Stimulated activated CD8-positive, alpha-beta memory T cell treated with anti-CD3 and anti-CD28 coated beads, Interleukin-2, amount 100 ng/mL, for 1 hour (primary cell): ENCODE measurements around the gene KRT35.

Experiments used
- DNase-seq, 2 donors: peaks; one replicate each; pipeline ENCODE4 v3.0.0-alpha.2; 2020; ENCODE audit warnings: low read depth in 2 of 2

KRT35 gene

DNA sequence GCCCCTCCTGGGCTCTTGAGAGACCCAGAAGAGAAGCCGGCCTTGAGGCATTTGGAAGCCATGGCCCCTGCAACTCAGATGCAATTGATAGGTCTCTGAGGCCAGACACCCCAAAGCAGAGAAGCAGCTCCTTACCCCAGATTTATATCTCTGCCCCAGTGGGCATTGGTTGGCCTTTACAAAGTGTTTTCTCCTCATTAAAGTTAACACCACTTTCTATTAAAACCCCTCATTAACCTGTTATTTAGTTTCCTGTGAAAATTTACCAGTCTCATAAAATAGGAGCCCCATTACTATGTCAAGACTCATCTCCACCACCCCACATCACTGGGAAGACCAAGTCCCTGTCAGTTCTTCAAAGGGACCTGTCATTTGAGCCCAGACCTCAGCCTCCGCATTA lies at the start of gene KRT35:
Gene KRT35, minus strand, starts transcription at position 116 of the 400 bp plus-strand sequence. Its CDS starts 54 bp downstream, at position 62.
- no peak for DNase-seq

DNA sequence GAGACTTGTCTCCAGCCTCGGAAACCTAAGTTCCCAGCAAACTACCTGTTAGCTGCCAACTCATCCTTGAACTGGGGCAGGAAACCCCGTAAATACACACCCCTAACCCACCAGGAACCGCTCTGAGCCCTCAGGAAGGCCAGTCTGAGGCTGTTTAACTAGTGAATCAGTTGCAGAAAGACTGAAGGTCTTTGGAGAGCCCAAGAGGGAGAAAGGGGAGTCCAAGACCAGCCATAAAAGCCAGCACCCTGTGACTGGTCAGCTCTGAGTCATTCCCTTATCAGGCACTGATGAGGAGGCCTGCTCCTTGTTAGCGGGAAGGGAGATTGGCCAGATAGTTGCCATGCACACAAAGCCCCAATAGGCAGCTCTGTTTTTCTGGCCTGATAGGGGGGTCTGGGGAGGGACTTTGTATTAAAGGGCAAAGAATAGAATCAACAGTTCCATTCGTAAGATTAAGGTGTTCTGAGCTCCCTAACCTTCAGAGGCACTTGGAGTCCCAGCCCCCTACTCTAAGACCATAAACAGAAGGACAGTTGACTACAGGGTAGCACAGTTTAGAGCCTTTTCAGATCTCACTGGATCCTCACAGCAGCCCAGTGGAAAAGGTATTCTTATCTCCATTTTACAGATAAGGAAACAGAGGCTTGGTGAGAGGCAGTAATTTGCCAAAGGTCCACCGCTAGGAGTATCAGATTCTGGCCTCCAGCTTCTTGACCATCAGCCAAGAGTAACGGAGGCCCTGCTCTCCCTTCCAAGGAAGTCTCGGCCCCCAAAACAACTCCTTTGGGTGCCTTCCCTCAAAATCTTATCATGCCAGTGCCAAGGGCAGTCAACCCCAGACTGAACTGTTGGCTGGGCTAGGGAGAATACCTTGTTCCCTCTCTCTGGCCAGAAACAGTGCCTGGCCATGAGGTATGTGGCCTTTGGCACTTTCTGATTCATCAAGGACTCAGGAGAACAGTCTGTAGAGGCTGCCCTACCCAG lies 49.4 kb upstream of the KRT35 start:
- no peak for DNase-seq

DNA sequence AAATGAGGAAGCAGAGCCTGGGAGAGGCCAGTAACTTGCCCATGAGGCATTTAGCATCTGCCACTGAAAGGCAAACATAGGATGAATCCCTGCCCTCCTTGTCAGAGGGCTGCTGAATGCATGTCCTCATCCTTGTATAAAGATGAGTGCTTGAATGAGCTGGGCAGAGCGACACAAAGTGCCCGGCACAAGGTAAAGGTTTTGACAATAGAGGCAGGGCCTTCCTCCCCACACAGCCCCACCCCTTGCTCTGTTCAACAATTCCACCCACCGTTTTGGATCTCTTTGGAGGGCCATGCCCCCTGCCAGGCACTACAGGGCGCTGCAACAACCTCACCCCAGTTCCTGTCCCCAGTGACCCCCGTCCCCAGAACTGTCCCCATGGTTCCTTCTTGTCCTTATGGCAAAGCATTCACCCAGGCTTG lies 48.6 kb upstream of the KRT35 start:
- DNase-seq, result no peak

DNA sequence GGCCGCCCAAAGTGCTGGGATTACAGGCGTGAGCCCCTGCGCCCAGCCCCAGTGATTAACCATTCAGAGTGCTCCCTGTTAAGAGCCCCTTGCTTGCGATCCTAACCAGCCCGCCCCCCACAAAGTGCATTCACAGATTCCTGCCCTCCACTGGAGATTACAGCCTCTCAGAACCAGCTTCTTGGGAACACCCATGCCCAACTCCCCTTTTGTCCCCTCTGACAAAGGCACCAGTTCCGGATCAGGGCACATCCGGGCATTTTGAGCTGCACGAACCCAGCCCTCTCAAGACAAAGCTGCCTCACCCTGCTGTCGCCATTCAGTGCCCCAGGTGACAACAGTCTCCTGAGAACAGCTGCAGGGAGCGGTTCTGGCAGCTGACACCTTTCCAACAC lies 48.0 kb upstream of the KRT35 start:
- DNase-seq, result no peak

DNA sequence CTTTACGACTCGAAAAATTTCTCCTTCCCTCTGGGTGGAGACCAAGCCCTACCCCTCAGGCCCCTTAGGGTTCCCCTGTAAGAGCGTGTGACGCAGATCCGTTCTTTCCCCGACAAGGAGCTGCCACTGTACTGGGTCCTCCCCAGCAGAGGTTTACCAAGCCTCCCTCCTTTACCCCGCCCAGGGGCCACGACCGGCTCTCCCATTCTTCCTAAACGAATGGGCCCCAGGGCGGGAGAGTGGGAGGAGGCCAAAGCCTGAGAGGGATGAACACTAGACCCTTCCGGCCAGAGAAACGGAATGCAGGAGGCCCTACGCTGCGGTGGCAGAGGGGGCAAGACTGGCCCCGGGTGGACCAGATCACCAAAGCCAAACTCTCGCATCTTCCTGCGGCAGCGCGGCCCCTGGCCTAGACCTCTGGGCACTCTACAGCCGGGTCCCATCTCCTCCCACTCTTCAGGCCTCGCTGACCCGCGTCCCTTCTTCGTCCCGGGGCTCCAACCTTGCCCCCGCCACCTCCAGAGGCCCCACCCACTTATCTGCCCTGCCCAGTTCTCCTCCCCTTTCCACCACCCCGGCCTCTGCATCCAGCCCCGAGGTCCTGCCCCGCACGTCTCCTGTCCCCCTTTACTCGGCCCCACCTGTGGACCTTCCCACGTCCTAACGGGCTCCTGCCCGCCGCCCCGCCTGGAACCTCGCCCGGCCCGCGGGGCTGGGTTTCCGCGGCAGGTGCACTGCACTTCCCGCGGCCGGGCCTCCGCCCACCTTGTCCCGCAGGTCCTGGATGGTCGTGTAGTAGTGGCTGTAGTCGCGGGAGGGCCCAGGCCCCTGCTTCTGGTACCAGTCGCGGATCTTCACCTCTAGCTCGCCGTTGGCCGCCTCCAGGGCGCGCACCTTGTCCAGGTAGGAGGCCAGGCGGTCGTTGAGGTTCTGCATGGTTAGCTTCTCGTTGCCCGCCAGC lies 46.4 kb upstream of the KRT35 start:
- DNase-seq, result no peak

DNA sequence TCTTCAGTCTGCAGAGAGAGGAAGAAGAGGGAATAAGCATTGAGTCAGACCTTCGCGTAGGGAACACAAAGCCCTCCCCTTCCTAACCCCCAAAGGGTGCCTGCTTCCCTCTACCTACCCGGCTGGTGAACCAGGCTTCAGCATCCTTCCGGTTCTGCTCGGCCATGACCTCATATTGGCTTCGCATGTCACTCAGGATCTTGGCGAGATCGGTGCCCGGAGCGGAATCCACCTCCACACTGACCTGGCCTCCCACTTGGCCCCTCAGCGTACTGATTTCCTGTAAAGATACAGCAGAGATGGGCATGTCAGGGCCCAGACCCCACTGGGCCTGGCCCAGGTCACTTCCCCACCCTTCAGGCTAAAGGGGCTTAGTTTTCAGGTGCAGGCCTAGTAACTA lies 43.3 kb upstream of the KRT35 start:
- DNase-seq, result no peak

DNA sequence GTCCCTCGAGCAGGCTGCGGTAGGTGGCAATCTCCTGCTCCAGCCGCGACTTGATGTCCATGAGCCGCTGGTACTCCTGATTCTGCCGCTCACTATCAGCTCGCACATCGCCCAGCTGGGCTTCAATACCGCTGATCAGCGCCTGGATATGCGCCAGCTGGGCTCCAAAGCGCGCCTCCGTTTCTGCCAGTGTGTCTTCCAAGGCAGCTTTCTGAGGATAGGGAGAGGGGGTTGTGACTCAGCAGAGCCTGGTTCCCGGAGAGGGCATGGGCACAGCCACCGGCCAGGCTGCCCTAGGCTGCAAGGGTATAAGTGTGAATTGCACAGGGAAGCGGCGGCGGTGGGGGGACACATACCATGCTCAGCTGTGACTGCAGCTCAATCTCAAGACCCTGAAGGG lies 42.8 kb upstream of the KRT35 start:
- DNase-seq, result no peak

DNA sequence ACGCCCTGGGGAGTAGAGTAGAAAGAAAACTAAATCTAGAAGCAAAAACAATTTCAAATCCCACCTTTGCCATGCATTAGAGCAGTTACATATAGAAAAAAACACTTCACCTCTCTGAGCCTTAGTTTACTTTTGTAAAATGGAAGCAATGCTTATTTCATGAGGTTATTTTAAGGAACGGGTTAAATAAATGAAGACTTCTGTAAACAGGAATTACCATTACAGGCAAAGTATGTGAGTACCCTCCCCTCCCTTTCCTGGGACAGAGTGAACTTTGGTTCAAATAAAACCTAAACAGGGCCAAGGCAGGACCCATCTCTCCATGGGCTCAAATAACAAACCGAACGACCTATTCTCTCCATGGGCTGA lies 42.3 kb upstream of the KRT35 start:
- DNase-seq, result no peak

DNA sequence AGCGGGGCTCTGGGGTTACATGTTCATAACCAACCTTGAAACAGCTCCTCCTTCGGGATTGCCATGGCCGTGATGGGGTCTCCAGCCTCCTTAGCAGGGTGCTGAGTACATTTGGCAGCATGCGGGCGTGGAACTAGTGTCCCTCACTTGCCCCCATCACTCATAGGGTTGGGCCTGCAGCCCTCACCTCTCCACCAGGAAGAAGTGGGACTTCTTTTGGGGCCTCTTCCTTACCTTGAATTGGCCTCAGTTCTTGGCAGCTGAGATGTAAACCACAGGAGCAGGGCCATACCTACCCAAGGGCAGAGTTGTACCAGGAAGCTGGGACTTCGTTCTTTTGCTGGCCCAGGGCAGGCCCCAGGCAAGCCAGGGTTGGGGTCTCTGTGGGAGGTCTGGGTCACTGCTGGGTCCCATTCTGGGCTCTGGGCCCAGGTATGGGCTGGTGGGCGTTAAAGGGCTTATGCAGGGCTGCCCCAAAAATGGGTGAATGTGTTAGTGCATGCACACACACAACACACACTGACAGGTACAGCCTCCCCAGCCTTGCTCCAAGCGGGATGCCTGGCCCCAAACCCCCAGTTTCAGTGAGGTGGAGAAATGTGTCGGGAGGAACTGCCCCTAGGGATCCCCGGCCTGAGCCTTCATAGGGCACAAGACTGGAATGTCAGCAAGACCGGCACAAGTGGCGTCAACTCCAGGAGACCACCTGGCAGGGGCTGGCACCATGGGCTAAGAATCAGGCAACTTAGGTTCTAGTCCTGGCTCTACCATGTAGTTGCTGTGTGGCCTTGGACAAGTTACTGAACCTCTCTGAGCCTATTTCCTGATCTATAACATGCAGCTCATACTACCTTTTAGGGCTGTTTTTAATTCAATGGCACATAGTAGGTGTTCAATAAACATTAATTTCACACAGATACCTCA lies 41.6 kb upstream of the KRT35 start:
- DNase-seq, result no peak

DNA sequence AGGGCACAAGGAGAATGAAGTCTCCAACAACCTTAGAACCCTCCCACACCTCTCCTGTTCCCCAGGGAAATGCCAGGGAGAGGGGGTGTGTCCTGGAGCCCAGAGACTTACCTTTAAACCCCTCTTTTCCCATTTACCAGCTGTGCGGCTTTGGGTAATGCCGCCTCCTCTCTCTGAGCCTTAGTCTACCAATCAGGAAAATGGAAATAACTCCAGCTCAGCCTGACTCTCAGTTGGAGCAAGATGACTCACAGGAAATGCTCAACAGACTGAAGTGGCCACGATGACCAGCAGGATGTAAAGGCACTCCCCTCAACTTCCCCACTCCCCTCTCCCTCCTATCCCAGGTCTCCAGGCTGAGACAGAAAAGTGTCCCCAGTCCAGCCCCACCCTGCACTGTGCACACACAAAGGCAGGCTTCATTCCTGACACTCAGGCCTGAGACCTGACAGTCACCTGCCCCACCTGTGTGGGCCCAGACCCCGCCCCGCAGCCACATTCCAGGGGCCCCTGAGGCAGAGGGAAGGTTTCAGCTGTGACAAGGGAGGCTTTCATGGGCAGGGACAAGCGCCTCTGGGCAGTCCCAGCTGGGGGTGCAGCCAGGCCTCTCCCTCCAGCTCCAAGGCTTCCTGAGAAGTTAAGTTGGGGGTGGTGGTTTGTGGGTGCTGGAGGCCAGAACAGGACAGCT lies 40.8 kb upstream of the KRT35 start:
- no peak for DNase-seq

DNA sequence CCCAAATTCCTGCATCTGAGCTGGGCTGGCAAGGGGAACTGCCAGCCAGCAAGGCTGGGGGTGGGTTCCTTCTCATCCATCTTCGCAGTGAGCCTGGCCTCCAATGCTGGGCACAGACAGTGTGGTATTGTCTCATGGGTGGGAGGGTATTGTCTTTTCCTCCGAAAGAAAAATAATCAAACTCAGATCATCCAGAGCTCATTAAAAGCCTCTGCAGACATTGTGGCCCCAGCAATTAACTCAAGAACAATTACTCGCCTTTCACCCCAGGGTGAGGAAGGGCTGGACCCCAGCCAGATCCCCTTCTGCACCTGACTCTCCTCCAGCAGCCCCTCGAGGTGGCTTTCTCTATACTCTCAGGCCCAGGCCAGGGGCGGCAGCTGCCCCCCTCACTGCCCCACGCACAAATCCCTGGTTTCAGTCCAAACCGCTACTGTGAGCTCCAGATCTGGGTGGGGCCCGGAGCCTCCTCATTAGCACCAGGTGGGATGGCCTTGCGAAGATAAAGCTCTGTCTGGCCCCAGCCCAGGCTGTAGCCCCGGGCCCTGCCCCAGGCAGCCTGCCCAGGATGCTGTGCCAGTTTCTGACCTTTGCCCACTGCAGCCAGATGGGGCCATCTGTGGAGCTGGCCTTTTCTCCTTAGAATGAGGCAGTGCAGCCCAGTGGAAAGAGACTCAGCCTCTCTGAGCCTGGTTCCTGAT lies 40.0 kb upstream of the KRT35 start:
- DNase-seq, result no peak

DNA sequence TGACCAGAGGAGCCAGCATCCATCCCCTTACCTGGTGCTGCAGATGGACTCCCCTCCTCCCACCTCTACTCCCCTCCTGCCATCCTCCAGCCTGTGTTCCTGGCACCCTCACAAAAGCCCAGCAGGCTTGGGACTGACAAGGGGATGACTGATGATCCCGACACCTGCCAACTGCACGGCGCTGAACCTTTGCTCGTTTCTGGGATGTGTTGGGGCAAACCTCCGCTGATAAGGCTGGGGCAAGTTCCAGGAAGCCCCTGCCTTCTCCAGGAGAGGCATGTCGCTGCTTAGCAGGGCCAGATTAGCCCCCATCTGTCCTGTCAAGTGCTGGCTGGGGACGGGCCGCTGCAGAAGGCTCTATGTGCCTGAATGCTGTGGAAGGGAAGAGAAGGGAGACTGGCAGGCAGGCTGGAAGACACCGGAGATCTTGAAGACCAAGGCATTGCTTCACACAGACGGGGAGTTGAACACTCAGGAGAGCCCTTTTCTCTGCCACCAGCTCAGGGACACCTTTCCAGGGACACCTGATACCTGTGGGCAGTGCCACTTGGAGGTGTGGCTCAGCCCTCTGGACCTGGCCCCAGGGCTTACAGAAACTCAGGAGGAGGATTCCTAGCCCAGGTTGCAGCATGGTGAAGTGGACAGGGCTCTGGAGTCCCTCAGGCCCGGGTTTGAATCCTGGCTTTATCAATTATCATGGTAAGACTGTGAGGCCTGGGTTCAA lies 38.7 kb upstream of the KRT35 start:
- no peak for DNase-seq

DNA sequence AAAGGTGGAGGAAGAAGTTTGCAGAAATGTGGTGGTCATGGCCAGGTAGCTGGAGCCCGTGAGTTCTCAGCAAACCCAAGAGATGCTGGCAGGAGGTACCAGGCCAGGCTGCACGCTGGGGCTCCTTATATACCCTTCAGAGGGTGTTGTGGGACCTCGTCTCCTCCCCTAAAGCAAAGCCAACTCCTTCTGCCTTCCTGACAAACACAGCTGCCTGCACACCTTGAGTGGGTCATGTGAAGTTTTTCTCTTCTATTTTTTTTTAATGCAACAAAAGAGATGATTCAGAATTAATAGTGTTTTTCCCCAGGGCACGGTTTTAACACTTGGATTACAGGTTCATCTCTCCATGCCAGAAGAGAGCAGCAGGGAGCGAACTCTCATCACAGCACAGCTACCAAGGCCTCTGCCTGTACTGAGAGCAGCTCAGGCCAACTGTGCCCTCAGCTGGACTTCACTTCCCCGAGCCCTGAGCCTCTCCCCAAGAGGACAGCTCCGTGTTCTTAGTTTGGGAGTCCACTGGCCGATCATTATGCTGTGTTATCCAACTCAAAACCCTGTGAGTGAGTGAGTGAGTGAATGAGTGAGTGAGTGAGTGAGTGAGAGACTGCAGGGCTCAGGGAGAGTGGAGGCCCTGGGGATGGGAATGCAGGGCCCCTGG lies 38.0 kb upstream of the KRT35 start, which contains the start of gene KRT15:
Gene KRT15, minus strand, starts transcription at position 102 of the 661 bp plus-strand sequence. Its CDS starts 63 bp downstream, at position 39.
- DNase-seq, result no peak

DNA sequence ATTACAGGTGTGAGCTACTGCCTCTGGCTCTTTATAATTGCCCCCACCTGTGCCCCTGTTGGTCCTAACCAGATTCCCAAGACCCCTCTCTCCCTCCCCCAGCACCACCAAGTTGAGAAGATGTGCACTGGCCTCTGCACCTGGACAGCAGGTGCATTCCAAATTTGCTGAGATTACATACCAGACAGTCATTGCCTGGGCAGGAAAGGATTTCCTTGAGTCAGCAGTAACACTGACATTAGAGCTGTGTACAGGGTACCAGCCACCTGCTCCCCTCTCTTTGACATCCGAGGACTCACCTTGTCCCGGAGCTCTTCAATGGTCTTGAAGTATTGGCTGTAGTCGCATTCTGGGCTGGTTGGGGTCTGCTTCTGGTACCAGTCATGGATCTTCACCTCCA lies 37.1 kb upstream of the KRT35 start:
- no peak for DNase-seq

DNA sequence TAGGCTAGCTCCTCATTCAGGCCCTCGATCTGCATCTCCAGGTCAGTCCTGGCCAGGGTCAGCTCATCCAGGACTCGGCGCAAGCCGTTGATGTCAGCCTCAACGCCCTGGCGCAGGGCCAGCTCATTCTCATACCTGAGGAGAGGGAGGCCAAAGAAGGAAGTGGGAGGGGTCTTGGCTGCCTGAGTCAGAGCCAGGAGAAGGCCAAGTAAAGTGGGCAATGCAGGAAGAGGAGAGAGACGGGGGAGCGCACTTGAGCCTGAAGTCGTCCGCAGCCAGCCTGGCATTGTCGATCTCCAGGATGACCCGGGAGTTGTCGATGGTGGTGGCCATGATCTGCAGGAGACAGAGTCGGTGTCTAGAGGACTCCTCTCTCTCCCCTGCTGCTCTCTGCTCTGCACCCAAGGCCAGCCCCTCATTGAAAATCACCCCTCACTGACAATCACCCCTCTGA lies 35.9 kb upstream of the KRT35 start:
- no peak for DNase-seq

DNA sequence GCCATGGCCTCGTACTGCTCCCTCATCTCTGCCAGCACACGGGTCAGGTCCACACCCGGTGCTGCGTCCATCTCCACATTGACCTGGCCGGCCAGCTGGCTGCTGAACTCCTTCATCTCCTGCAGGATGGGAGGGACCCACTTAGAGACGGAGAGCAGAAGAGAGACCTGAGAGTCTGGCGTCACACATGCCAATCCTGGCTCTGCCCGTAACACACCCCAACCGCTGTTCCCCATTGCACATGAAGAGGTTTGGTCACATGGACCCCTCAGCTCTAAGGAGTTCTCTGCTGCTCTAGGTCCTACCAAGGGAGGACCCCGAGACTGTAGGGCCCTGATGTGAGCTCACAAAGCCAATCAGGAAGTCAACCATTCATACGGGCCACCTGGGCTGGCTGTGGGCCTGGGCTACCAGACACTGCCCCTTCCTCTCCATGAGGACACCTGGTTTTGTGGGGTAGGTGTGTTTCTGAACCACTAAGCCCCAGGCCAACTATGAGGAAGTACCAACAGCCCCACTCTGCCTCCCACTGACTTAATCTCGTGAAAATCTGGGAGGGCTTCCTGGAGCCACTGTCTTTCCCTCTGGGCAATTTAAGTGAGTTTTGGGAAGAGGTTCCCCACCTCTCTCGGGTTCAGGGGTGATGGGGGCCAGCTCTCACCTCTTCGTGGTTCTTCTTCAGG lies 35.3 kb upstream of the KRT35 start:
- no peak for DNase-seq

DNA sequence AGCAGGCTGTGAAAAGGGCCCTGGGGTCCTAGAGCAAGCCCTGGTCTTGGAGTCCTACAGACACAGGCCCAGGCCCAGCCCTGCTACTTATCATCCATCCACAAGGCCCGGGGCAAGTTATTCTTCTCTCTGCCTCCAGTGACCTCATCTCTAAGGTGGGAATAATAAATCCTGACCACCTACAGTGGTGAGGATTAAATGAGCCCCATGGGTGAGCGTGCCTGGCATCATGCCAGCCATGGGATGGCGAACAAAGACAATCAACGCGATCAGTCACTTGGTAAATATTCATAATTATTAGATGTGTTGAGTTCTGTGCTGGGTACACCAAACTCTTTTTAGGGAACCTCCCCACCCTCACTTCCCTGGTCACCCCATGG lies 32.2 kb upstream of the KRT35 start:
- DNase-seq, result no peak

DNA sequence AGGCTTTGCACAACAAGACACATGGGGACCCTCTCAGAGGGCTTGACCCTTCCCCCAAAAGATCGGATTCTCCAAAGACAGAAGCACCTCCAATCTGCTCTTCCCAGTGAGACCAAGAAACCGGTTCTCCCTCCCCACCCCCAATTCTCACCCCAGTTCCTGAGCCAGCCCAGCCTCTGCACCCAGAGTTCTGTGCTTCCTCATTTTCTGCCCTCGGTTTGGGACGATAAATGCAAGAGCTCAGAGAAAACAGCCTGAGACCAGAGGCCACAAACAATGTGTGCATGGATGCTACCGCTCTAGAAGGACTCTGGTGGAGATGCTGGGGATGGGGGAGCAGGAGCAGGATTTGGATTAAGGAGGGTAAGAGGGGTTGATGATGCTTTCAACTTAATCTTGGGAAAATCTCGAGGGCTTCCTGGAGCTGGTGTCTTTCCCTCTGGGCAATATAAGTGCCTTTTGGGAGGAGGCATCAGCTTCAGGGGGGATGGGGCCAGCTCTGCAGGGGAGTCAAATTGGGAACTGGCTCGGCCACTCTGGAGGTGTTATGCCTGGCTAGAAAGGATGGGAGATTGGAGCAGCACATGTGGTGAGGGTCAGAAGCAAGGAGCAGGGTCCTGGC lies 31.7 kb upstream of the KRT35 start:
- DNase-seq, result no peak
